Esophagus squamous epithelium (tissue), 5 donors: Measurements from ENCODE around the gene IKZF3. TPM values are rescaled to one million over a fixed set of nuclear protein-coding genes. Genes with fewer than 3 reads are reported as not detected.

Experiments
- DNase-seq: peaks from one replicate; lab custom pipeline; 2025; lab: John Stamatoyannopoulos, UW
- H3K27ac ChIP-seq, 4 donors: fragments of 200-600 bp; sonication (generic); one replicate each; pipeline ENCODE4 v1.5.1; 2016 to 2019; ENCODE audit warnings: mild to moderate bottlenecking in 1 of 4
- H3K27me3 ChIP-seq, 4 donors: fragments of 200-600 bp; sonication (generic); 1 replicate in 3 of 4; 2 replicates in 1 of 4; pipeline versions ENCODE4 v1.5.1 to v1.6.0; 2017 to 2021; ENCODE audit warnings: antibody characterized with exemption in 1 of 4
- H3K36me3 ChIP-seq, 3 donors: fragments of 200-600 bp; sonication (generic); one replicate each; pipeline ENCODE4 v1.5.1; 2016 to 2019
- H3K4me1 ChIP-seq, 3 donors: fragments of 200-600 bp; sonication (generic); one replicate each; pipeline ENCODE4 v1.5.1; 2017 to 2019
- H3K4me3 ChIP-seq, 4 donors: fragments of 200-600 bp; sonication (generic); 1 replicate in 3 of 4; 2 replicates in 1 of 4; pipeline ENCODE4 v1.5.1; 2016 to 2019; ENCODE audit warnings: mild to moderate bottlenecking in 2 of 4, moderate library complexity in 1 of 4
- H3K9me3 ChIP-seq, 3 donors: fragments of 200-600 bp; sonication (generic); one replicate each; pipeline ENCODE4 v1.5.1; 2016 to 2019
- CTCF ChIP-seq, 6 experiments: fragments of 450-650 bp in 4 of 6; fragments of 200-600 bp in 2 of 6; sonication (generic) in 2 of 6; IDR thresholded peaks; one replicate each; pipeline ENCODE4 v1.5.1; 2016 to 2019; ENCODE audit warnings: antibody characterized with exemption in 6 of 6, mild to moderate bottlenecking in 4 of 6, moderate library complexity in 4 of 6
- POLR2A ChIP-seq, 4 donors: fragments of 450-650 bp; IDR thresholded peaks; one replicate each; pipeline ENCODE4 v1.6.1; 2017; ENCODE audit warnings: antibody characterized with exemption in 4 of 4, mild to moderate bottlenecking in 4 of 4, moderate library complexity in 3 of 4
- WGBS, 2 donors: methylation state at CpG; one replicate each; pipeline ENCODE4 v1.1.5; 2018; 5-methylcytosine and 5-hydroxymethylcytosine counted together
- intact Hi-C: fragments of 100-400 bp; cut with DNase I; formaldehyde crosslinking; loops from one replicate; pipeline ENCODE4 v1.15.0; 2022
- total RNA-seq, 4 donors: library from RNA; depleted of rRNA; stranded (reverse); fragments of >200 nt; gene quantifications; one replicate each; pipeline ENCODE4 v1.1.0, GENCODE V29; 2016
- donor health status: DM: yes; HTN: yes; CAD: no.

Gene IKZF3
- total RNA-seq, 4 donors from 2014 or later: 2.1 to 9.0 (median 3.8) TPM

- Histone ChIP-seq H3K4me1 (no peaks in the 10 kb centered on the region), H3K27me3 (peaks cover 0 to 77% (median 0%) of the 10 kb centered on the region in 4 donors), H3K4me3 (no peak overlapping the region), H3K27ac (no peak overlapping the region), H3K9me3 (no peaks in the 10 kb centered on the region), H3K36me3 (no peaks in the 10 kb centered on the region)
- no peak for TF ChIP-seq POLR2A (IDR thresholded peaks at IDR 0.05)
- no peak for TF ChIP-seq CTCF (IDR thresholded peaks at IDR 0.05)
- no peak for DNase-seq
- intact Hi-C loops: no loop called here
- 60 to 71% methylated on average over 8 of the region's 8 CpGs for WGBS, 2 donors
Measured at GRCh38 chr17:39845052-39845846, 18.9 kb downstream of the IKZF3 start.

DNA sequence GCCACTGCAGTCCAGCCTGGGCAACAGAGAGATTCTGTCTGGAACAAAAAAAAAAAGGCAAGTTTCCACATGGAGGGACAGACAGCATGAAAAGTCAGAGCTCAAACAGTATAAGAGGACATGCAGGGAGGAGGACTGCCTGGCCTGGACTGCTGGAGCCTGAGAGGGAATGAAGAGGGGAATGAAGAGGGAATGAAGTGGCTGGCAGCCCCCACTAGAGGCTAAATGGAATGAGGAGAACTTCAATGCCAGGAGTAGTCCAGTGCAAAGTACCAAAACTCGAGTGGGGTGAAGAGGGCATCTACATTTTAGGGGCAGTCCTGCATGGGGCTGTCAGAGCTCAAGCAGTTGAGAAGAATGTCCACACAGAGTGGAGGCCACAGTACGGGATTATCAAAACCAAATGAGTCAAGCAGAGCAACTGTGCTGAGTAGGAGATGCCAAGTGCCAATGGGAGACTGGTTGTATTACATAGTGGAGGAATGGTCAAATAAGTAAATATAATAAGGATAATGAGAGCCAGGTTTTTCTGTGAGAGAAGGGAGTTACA, 22.9 kb downstream of the IKZF3 start:
- TF ChIP-seq CTCF (IDR thresholded peaks at IDR 0.05): no peak
- TF ChIP-seq POLR2A (IDR thresholded peaks at IDR 0.05): no peak
- peaks cover 0 to 51% (median 0%) of the 10 kb centered on the region in 4 donors for H3K27me3 ChIP-seq
- H3K4me1 ChIP-seq: no peaks in the 10 kb centered on the region
- H3K36me3 ChIP-seq: no peaks in the 10 kb centered on the region
- H3K4me3 ChIP-seq: no peak overlapping the region
- H3K27ac ChIP-seq: no peak overlapping the region
- no peak for DNase-seq
- WGBS, 2 donors: 67 to 81% methylated on average over 2 of the region's 2 CpGs
- intact Hi-C loops: no loop called here
- H3K9me3 ChIP-seq: peaks cover 0 to 21% (median 2%) of the 10 kb centered on the region in 3 donors

DNA sequence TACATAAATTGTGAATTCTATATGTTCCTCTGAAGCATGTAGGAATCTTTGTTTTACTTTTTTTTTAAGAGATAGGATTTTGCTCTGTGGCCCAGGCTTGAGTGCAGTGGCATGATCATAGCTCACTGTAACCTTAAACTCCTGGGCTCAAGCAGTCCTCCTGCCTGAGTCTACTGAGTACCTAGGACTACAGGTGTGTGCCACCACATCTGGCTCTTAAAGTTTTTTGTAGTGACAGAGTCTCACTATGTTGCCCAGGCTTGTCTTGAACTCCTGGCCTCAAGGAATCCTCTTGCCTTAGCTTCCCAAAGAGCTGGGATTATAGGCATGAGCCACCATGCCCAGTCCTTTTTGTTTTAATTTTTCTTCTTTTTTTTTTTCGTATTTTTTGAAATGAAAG, 25.3 kb downstream of the IKZF3 start:
- WGBS, 2 donors: 59 to 64% methylated on average over 1 of the region's 1 CpG
- no peaks in the 10 kb centered on the region for H3K4me1 ChIP-seq
- no peak overlapping the region for H3K27ac ChIP-seq
- H3K9me3 ChIP-seq: peaks cover 0 to 21% (median 2%) of the 10 kb centered on the region in 3 donors
- no peak for DNase-seq
- H3K4me3 ChIP-seq: no peak overlapping the region
- intact Hi-C loops: no loop called here
- H3K27me3 ChIP-seq: peaks cover 0 to 34% (median 0%) of the 10 kb centered on the region in 4 donors
- no peaks in the 10 kb centered on the region for H3K36me3 ChIP-seq
- TF ChIP-seq POLR2A (IDR thresholded peaks at IDR 0.05) (no peak), CTCF (IDR thresholded peaks at IDR 0.05) (no peak)

DNA sequence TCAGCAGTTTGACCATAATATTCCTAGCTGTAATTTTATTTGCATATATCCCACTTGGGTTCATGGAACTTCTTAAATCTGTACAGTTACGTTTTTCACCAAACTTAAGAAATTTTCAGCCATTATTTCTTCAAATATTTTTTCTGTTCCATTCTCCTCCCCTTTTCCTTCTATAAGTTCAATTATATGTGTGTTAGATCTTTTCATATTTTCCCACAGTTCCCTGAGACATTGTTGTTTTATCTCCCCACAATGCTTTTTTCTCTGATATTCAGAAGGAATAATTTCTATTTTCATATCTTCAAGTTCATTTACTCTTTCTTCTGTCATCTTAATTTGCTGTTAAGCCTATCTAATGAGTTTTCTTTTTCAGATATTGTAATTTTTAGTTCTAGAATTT, 26.1 kb downstream of the IKZF3 start:
- intact Hi-C loops: no loop called here
- TF ChIP-seq CTCF (IDR thresholded peaks at IDR 0.05): no peak
- H3K36me3 ChIP-seq: no peaks in the 10 kb centered on the region
- no peak overlapping the region for H3K27ac ChIP-seq
- H3K4me3 ChIP-seq: no peak overlapping the region
- 63 to 89% methylated on average over 1 of the region's 1 CpG for WGBS, 2 donors
- no peaks in the 10 kb centered on the region for H3K4me1 ChIP-seq
- DNase-seq: no peak
- peaks cover 0 to 27% (median 0%) of the 10 kb centered on the region in 4 donors for H3K27me3 ChIP-seq
- H3K9me3 ChIP-seq: peaks cover 0 to 21% (median 2%) of the 10 kb centered on the region in 3 donors

DNA sequence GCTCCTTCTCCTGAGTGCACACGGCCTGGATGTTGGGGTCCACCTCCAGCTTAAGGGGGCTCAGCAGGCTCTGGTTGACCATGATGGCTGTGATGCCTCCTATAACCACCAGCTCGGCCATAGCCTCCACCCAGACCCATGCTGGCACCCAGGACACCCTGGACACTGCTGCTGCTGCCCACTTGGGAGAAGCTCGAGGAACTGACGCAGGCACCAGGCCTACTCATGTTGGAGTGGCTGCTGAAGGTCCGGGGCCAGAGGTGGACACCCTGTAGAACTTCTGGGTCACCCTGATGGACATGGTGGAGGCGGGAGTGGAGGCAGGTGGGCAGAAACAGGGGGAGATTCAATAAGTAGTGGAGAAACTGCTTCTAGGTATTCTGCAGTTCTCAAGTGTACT, 28.0 kb downstream of the IKZF3 start:
- Histone ChIP-seq H3K9me3 (peaks cover 0 to 21% (median 2%) of the 10 kb centered on the region in 3 donors), H3K4me3 (no peak overlapping the region), H3K27ac (no peak overlapping the region), H3K4me1 (no peaks in the 10 kb centered on the region), H3K27me3 (peaks cover 0 to 10% (median 0%) of the 10 kb centered on the region in 4 donors), H3K36me3 (no peaks in the 10 kb centered on the region)
- 68 to 86% methylated on average over 3 to 4 of the region's 6 CpGs for WGBS, 2 donors
- no peak for DNase-seq
- intact Hi-C loops: no loop called here
- TF ChIP-seq POLR2A (IDR thresholded peaks at IDR 0.05) (no peak), CTCF (IDR thresholded peaks at IDR 0.05) (no peak)
